ACC112 (cell line): Measurements from ENCODE around the gene RABEPK.

Experiments used
- H2AFZ ChIP-seq: fragments of 200-600 bp; sonication (generic); one replicate; pipeline ENCODE4 v1.6.0; 2017; ENCODE audit warnings: antibody characterized with exemption, low read length; ENCODE audit not compliant: unreplicated experiment
- H3K27ac ChIP-seq: fragments of 200-600 bp; sonication (generic); 2 replicates; pipeline ENCODE4 v1.5.1; 2014; ENCODE audit warnings: low read depth, mild to moderate bottlenecking, antibody characterized with exemption, low read length, moderate library complexity
- H3K27me3 ChIP-seq: fragments of 200-600 bp; sonication (generic); 2 replicates; pipeline ENCODE4 v1.6.1; 2014; ENCODE audit warnings: mild to moderate bottlenecking, antibody characterized with exemption, low read length, moderate library complexity, mixed read lengths; ENCODE audit not compliant: insufficient read depth
- H3K36me3 ChIP-seq: fragments of 200-600 bp; sonication (generic); 2 replicates; pipeline ENCODE4 v1.6.1; 2016; ENCODE audit warnings: mild to moderate bottlenecking, antibody characterized with exemption, low read length, moderate library complexity, mixed read lengths; ENCODE audit not compliant: insufficient read depth
- H3K4me1 ChIP-seq: fragments of 200-600 bp; sonication (generic); one replicate; pipeline ENCODE4 v1.6.1; 2016; ENCODE audit warnings: low read length, mixed read lengths; ENCODE audit not compliant: insufficient read depth, unreplicated experiment, control insufficient read depth
- H3K4me3 ChIP-seq: fragments of 200-600 bp; sonication (generic); 2 replicates; pipeline ENCODE4 v1.5.1; 2014; ENCODE audit warnings: mild to moderate bottlenecking, low read depth, low read length
- H3K79me2 ChIP-seq: fragments of 200-600 bp; sonication (generic); one replicate; pipeline ENCODE4 v1.6.0; 2016; ENCODE audit warnings: low read length; ENCODE audit not compliant: control insufficient read depth, unreplicated experiment, insufficient read depth

Gene RABEPK

GRCh38 chr9:125268394-125269013 lies 68.2 kb downstream of the RABEPK start:
- H3K4me1 ChIP-seq = peaks cover 14% of the 10 kb centered on the region
- no peak overlapping the region for H2AFZ ChIP-seq
- no peaks in the 10 kb centered on the region for H3K36me3 ChIP-seq
- no peaks in the 10 kb centered on the region for H3K27me3 ChIP-seq
- no peak overlapping the region for H3K27ac ChIP-seq
- peaks cover 78% of the 10 kb centered on the region for H3K79me2 ChIP-seq
- no peak overlapping the region for H3K4me3 ChIP-seq

DNA sequence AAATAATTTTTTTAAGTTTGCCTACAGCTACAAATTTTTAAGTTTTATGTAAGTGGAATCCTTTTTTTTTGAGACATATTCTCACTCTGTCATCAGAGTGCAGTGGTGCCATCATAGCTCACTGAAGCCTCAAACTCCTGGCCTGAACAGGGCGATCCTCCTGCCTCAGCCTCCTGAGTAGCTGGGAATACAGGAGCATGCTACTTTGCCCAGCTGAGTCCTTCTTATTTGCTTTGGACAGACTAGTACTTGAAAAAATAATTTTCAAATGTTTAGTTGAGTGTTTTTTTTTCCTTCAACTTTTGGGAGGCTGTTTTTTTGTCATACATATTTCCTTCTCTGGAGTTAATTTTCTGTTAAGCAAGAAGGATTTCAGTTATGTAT lies 68.7 kb downstream of the RABEPK start:
- Histone ChIP-seq H3K4me3 (no peak overlapping the region), H3K27ac (no peak overlapping the region), H3K79me2 (peaks cover 77% of the 10 kb centered on the region), H3K4me1 (peaks cover 12% of the 10 kb centered on the region), H3K36me3 (no peaks in the 10 kb centered on the region), H2AFZ (no peak overlapping the region), H3K27me3 (no peaks in the 10 kb centered on the region)

GRCh38 chr9:125271081-125271480 lies 70.7 kb downstream of the RABEPK start:
- peaks cover 12% of the 10 kb centered on the region for H3K4me1 ChIP-seq
- H3K4me3 ChIP-seq = no peak overlapping the region
- H3K36me3 ChIP-seq = no peaks in the 10 kb centered on the region
- H2AFZ ChIP-seq = no peak overlapping the region
- no peaks in the 10 kb centered on the region for H3K27me3 ChIP-seq
- no peak overlapping the region for H3K27ac ChIP-seq
- H3K79me2 ChIP-seq = peaks cover 80% of the 10 kb centered on the region

- H3K4me1 ChIP-seq = peaks cover 12% of the 10 kb centered on the region
- no peak overlapping the region for H3K4me3 ChIP-seq
- no peaks in the 10 kb centered on the region for H3K36me3 ChIP-seq
- peaks cover 84% of the 10 kb centered on the region for H3K79me2 ChIP-seq
- no peak overlapping the region for H2AFZ ChIP-seq
- no peaks in the 10 kb centered on the region for H3K27me3 ChIP-seq
- H3K27ac ChIP-seq = no peak overlapping the region
Measured at GRCh38 chr9:125272697-125273096, 72.4 kb downstream of the RABEPK start.

DNA sequence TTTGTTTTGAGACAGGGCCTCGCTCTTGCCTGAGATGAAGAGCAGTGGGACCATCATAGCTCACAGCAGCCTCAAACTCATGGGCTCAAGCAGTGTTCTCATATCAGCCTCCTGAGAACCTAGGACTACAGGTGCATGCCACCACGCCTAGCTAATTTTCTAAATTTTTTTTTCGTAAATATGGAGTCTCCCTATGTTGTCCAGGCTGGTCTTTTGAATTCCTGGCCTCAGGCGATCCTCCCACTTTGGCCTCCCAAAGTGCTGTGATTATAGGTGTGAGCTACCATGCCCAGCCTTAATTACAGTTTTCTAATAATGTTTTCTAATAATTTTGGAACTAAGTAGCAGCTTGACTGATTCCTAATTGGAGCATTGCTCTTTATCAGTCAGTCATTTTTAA lies 76.4 kb downstream of the RABEPK start:
- Histone ChIP-seq H2AFZ (no peak overlapping the region), H3K4me3 (no peak overlapping the region), H3K79me2 (peaks cover 87% of the 10 kb centered on the region), H3K27me3 (no peaks in the 10 kb centered on the region), H3K27ac (no peak overlapping the region), H3K36me3 (0 out of 2 replicates have a peak, but pooled peaks cover 3% of the 10 kb centered on the region), H3K4me1 (peaks cover 15% of the 10 kb centered on the region)

- peaks cover 85% of the 10 kb centered on the region for H3K79me2 ChIP-seq
- no peak overlapping the region for H3K4me3 ChIP-seq
- H3K27me3 ChIP-seq = no peaks in the 10 kb centered on the region
- peaks cover 9% of the 10 kb centered on the region for H3K4me1 ChIP-seq
- H3K36me3 ChIP-seq = 0 out of 2 replicates have a peak, but pooled peaks cover 3% of the 10 kb centered on the region
- H2AFZ ChIP-seq = no peak overlapping the region
- no peak overlapping the region for H3K27ac ChIP-seq
Measured at GRCh38 chr9:125277411-125277810, 77.1 kb downstream of the RABEPK start.

DNA sequence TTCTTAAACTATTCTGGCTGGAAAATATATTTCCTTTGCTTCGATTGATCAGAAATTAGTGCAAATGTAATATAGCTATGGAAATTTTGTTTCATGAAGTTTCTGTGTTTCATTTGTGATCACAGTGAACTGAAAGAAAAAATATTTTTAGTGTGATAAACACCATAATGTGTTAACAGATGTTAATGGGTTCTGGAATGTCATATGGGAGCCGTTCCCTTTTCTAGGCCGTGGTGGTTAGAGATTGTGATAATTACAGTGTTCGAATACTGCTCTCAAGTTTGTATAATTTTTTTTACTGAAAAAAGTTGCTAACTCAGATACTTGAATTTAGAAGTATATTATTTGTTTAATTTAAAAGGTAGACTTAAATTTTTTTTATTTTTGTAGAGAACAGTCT lies 80.6 kb downstream of the RABEPK start:
- Histone ChIP-seq H3K79me2 (peaks cover 71% of the 10 kb centered on the region), H3K4me1 (peaks cover 4% of the 10 kb centered on the region), H3K27me3 (no peaks in the 10 kb centered on the region), H3K4me3 (no peak overlapping the region), H2AFZ (no peak overlapping the region), H3K36me3 (0 out of 2 replicates have a peak, but pooled peaks cover 3% of the 10 kb centered on the region), H3K27ac (no peak overlapping the region)
